Transverse colon (tissue), 4 donors: Measurements from ENCODE around the gene DIP2B.

ENCODE experiments used
- CTCF ChIP-seq, 5 experiments: fragments of 200-600 bp in 3 of 5; fragments of 450-650 bp in 2 of 5; sonication (generic) in 3 of 5; IDR thresholded peaks; 1 replicate in 2 of 5; 2 replicates in 3 of 5; pipeline ENCODE4 v1.5.1; 2016 to 2017; ENCODE audit warnings: antibody characterized with exemption in 5 of 5, inconsistent platforms in 3 of 5, mild to moderate bottlenecking in 2 of 5, moderate library complexity in 1 of 5
- POLR2AphosphoS5 ChIP-seq, 3 donors: sonication (generic); formaldehyde crosslinking; IDR thresholded peaks; one replicate each; pipeline ENCODE4 v1.6.1; 2016; ENCODE audit warnings: antibody characterized with exemption in 3 of 3

GRCh38 chr12:50740307-50740706 is 235.5 kb downstream of the DIP2B start:
- TF ChIP-seq CTCF (IDR thresholded peaks at IDR 0.05): no peak
- TF ChIP-seq POLR2AphosphoS5 (IDR thresholded peaks at IDR 0.05): no peak
